Gastrocnemius medialis (tissue), 4 donors: ENCODE data around the gene CBX8.

Experiments used
- POLR2A ChIP-seq, 2 donors: fragments of 450-650 bp; IDR thresholded peaks; one replicate each; pipeline ENCODE4 v1.6.1; 2017; ENCODE audit warnings: antibody characterized with exemption in 2 of 2, mild to moderate bottlenecking in 2 of 2, moderate library complexity in 2 of 2
- TF ChIP-seq, protein P1 (sequence below), 5 experiments: fragments of 450-650 bp in 3 of 5; fragments of 200-600 bp in 2 of 5; sonication (generic) in 2 of 5; IDR thresholded peaks in 4 of 5; conservative IDR thresholded peaks in 1 of 5; 1 replicate in 4 of 5; 2 replicates in 1 of 5; pipeline ENCODE4 v1.5.1; 2016 to 2019; ENCODE audit warnings: antibody characterized with exemption in 5 of 5, mild to moderate bottlenecking in 3 of 5, moderate library complexity in 3 of 5

- TF ChIP-seq, protein P1, sequence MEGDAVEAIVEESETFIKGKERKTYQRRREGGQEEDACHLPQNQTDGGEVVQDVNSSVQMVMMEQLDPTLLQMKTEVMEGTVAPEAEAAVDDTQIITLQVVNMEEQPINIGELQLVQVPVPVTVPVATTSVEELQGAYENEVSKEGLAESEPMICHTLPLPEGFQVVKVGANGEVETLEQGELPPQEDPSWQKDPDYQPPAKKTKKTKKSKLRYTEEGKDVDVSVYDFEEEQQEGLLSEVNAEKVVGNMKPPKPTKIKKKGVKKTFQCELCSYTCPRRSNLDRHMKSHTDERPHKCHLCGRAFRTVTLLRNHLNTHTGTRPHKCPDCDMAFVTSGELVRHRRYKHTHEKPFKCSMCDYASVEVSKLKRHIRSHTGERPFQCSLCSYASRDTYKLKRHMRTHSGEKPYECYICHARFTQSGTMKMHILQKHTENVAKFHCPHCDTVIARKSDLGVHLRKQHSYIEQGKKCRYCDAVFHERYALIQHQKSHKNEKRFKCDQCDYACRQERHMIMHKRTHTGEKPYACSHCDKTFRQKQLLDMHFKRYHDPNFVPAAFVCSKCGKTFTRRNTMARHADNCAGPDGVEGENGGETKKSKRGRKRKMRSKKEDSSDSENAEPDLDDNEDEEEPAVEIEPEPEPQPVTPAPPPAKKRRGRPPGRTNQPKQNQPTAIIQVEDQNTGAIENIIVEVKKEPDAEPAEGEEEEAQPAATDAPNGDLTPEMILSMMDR (IDR thresholded peaks at IDR 0.05 in 4 of 5, conservative IDR thresholded peaks at IDR 0.05 in 1 of 5): no peak
- no peak for TF ChIP-seq POLR2A (IDR thresholded peaks at IDR 0.05)
Observed at GRCh38 chr17:79785900-79786810, 10.7 kb downstream of the CBX8 start.
